Measurements from ENCODE around the gene XYLT1.

GRCh38 chr16:17404941-17405689, 65.6 kb downstream of the XYLT1 start:
- TF ChIP-seq CTCF (conservative IDR thresholded peaks at IDR 0.05) (no peak), EZH2 (IDR thresholded peaks at IDR 0.05; ENCODE audit: low read depth) (no peak)

All from PC-9 (cell line).